GM12872 (cell line): ENCODE results near the gene TMIE.

Source experiments
- TF ChIP-seq, protein P1 (sequence below): IDR thresholded peaks from 3 replicates; pipeline ENCODE4 v1.5.1; 2011; ENCODE audit warnings: low read depth, mild to moderate bottlenecking, low read length, moderate library complexity; ENCODE audit not compliant: insufficient read depth

The TMIE gene

DNA sequence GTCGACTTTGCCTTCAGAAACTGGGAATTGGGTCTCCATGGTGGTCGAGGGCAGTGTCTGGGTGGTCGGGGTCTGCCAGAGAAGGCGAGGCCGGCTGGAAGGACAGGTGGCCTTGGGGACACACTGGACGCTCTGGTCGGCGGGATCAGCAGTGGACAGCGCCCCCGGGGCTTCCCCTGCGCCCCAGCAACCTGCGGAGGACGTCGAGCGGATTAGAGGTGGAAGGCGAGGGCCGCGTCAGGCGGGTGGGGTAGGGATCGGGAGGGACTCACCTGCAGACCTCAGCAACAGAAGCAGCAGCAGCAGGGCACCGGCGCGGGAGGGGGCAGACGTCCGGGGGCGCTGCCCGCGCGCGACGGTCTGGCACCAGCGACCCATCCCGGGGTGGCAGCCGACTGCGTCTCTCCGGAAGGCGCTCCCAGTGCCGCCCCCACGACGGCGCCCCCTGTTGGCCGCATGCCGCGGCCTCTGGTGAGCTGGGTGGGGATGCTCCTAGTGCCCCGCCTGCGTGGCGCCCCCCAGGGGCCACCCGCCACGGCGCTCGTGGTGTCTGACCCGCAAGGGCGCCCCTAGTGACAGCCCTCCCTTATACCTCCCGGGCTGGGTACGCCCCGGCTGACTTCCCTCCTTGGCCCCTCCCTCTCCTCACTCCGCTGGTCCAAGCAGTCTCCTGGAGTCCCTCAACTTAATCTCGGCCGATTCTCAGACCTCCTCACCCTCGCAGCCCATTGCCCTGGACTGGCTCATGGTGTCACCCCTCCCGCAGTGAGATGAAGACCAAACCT lies 16.4 kb downstream of the TMIE start, which contains the start of gene PRSS50:
TSS of gene PRSS50 (minus strand) at position 423 of the 785 bp plus-strand sequence. CDS start at position 378, 45 bp downstream.
- TF ChIP-seq, protein P1, sequence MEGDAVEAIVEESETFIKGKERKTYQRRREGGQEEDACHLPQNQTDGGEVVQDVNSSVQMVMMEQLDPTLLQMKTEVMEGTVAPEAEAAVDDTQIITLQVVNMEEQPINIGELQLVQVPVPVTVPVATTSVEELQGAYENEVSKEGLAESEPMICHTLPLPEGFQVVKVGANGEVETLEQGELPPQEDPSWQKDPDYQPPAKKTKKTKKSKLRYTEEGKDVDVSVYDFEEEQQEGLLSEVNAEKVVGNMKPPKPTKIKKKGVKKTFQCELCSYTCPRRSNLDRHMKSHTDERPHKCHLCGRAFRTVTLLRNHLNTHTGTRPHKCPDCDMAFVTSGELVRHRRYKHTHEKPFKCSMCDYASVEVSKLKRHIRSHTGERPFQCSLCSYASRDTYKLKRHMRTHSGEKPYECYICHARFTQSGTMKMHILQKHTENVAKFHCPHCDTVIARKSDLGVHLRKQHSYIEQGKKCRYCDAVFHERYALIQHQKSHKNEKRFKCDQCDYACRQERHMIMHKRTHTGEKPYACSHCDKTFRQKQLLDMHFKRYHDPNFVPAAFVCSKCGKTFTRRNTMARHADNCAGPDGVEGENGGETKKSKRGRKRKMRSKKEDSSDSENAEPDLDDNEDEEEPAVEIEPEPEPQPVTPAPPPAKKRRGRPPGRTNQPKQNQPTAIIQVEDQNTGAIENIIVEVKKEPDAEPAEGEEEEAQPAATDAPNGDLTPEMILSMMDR = peak; percentile 32; the same call in 2 of the 3 replicates

DNA sequence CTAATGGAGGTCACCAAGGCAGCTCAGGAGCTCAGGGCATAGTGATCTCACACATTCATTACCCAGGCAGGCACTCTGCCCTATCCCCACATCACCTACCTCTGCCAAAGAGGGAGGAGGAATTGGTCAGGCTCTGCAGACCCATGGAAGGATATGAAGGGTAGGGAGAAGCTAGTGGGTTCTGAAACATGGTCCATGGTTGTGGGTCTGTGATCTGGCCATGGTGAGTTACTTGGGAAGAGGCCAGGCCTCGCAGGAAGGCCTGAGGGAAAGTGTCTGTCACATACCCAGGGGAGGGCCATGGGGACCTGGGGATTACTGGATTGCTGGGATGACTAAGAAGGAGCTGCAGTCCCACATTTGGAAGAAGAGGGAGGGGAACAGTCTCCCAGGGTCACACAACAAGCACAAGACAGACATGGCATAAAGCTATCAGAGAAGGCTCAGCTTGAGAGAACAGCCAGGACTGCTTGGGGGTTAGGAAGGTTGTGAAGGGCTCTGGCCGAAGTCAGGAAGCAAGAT lies 17.9 kb downstream of the TMIE start:
- TF ChIP-seq, protein P1 = no peak

DNA sequence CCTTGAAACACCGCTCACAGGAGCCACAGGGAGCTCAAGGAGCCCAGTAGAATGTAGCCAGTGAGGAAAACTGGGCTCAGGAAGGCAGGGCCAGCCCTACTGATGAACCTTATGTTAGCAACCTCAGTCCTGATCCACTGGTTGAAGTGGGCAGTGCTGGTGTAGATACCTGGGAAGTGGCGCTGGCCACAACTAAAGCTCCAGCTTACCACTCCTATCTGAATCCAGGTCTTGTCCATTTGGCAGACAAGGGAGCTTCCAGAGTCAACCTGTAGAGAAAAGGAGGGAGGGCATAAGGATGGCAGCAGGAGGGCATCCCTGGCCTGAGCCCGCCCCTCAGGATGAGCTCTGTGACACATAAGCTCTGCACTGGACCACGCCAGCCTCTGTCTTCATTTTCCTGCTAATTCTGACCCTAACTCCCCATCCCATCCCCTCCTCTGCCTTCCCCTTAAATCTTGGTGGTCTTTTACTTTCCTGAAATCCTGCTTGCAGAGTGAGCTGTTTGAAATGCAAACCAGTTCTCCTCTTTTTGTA lies 18.6 kb downstream of the TMIE start:
- TF ChIP-seq, protein P1 = no peak

DNA sequence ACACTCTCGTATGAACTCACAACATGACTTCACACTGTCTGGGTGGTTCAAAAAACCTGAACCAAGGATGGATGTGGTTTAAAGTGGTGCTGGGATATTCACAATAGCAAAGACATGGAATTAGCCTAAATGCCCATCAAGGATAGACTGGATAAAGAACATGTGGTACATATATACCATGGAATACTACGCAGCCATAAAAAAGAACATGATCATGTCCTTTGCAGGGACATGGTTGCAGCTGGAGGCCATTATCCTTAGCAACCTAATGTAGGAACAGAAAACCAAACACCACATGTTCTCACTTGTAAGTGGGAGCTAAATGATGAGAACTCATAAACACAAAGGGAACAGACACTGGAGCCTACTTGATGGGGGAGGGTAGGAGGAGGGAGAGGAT lies 19.8 kb downstream of the TMIE start:
- TF ChIP-seq, protein P1 = no peak

DNA sequence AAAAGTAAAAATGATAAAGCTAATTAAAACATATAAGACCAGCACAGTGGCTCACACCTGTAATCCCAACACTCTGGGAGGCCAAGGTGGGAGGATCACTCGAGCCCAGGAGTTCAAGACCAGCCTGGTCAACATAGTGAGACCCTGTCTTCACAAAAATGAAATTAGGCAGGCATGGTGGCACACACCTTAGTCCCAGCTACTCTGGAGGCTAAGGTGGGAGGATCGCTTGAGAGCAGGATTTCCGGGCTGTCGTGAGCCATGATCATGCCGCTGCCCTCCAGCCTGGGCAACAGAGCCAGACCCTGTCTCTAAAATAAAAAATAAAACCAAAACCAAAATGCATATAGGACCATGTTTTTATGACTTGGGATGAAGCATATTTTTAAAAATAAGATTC lies 21.3 kb downstream of the TMIE start:
- TF ChIP-seq, protein P1 = no peak

DNA sequence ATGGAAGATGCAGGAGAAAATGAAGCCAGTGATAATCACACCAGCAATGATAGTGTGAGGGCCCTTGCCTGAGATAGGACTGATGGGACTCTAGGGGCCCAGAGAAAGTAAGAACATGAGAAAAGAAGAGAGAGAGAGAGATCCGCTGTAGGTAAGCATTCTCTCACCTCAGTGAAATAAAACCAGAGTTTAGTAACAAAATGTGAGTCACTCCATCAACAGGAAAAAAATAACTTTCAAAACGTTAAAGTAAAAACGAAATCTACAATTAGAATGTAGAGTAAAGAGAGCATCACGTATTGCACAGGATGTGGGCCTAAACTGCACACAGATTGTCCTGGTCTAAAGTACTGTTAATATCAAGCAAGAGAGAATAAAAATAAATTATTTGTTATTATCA lies 23.2 kb downstream of the TMIE start:
- TF ChIP-seq, protein P1 = no peak

DNA sequence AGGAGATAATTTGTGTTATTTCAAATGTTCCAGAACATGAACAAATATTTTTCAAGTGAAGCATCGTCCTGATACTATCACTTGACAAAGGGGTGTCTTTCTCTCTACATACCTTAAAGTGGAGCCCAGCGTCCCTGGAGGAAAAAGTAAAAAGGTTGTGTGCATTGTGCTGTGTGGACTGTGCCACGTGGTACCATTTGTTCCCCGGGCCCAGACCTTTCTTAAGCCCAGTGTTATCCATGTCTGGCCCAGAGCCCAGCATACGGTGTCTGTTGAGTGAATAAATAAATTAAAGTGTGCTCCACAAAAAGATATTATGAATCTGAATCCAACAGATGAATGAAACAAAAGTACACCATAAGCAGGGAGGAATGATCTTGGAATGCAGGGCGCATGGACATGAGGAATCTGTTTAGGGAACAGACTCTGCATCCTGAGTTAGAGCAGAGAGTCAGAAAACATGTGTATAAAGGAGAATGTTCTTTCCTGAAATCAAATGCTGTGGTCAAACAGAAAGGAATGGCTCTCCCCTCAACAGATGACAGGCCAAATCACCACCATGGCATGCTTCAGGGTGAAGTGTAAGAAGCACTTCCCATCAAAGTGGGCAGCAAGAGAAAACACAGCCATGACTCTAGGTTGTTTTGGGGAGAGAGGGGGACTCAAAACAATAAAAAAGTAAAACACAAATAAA lies 24.6 kb downstream of the TMIE start:
- TF ChIP-seq, protein P1 = no peak
